Sigmoid colon (tissue), 4 donors: ENCODE measurements around the gene ZKSCAN2.

Experiments used
- POLR2A ChIP-seq, 2 donors: fragments of 450-650 bp; IDR thresholded peaks; one replicate each; pipeline ENCODE4 v1.6.1; 2016; ENCODE audit warnings: antibody characterized with exemption in 2 of 2, mild to moderate bottlenecking in 2 of 2, moderate library complexity in 2 of 2
- POLR2AphosphoS5 ChIP-seq, 4 donors: sonication (generic); formaldehyde crosslinking; IDR thresholded peaks; one replicate each; pipeline ENCODE4 v1.6.1; 2017; ENCODE audit warnings: antibody characterized with exemption in 4 of 4
- TF ChIP-seq, protein P1 (sequence below), 4 experiments: fragments of 450-650 bp in 3 of 4; fragments of 200-600 bp in 1 of 4; IDR thresholded peaks; one replicate each; pipeline ENCODE4 v1.5.1; 2016 to 2019; ENCODE audit warnings: antibody characterized with exemption in 4 of 4, mild to moderate bottlenecking in 3 of 4, moderate library complexity in 2 of 4

- TF ChIP-seq, protein P1, sequence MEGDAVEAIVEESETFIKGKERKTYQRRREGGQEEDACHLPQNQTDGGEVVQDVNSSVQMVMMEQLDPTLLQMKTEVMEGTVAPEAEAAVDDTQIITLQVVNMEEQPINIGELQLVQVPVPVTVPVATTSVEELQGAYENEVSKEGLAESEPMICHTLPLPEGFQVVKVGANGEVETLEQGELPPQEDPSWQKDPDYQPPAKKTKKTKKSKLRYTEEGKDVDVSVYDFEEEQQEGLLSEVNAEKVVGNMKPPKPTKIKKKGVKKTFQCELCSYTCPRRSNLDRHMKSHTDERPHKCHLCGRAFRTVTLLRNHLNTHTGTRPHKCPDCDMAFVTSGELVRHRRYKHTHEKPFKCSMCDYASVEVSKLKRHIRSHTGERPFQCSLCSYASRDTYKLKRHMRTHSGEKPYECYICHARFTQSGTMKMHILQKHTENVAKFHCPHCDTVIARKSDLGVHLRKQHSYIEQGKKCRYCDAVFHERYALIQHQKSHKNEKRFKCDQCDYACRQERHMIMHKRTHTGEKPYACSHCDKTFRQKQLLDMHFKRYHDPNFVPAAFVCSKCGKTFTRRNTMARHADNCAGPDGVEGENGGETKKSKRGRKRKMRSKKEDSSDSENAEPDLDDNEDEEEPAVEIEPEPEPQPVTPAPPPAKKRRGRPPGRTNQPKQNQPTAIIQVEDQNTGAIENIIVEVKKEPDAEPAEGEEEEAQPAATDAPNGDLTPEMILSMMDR (IDR thresholded peaks at IDR 0.05), result no peak
- no peak for TF ChIP-seq POLR2A (IDR thresholded peaks at IDR 0.05)
- no peak for TF ChIP-seq POLR2AphosphoS5 (IDR thresholded peaks at IDR 0.05)
Measured at GRCh38 chr16:25291580-25291979, 33.9 kb upstream of the ZKSCAN2 start.
